ENCODE measurements around the gene SYS1.

The SYS1 gene

GRCh38 chr20:45362804-45363610 is at the start of gene SYS1:
SYS1 (plus strand) TSS chr20:45363156; CDS start chr20:45363532, 376 bp downstream.
- DNase-seq (ENCODE audit: low read depth): peak; percentile 98

DNA sequence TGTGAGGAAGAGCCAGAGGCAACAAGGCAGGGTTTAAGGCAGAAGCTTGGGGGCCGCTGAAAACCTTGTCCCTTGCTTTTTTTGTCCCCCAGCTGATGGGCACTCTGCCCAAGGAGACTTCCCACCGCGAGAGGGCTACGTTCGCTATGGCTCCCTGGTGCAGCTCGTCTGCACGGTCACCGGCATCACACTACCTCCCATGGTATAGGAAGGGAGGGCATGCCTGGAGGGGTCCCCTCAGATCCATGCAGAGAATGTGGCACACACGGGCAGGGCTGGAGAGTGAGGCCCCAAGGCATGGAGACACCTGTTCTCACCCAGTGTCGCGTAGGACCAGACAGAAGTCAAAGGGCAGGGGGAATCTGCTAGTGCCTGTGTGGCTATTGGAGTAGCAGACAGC is 49.0 kb upstream of the SYS1 start:
- no peak for DNase-seq (ENCODE audit: low read depth)

DNA sequence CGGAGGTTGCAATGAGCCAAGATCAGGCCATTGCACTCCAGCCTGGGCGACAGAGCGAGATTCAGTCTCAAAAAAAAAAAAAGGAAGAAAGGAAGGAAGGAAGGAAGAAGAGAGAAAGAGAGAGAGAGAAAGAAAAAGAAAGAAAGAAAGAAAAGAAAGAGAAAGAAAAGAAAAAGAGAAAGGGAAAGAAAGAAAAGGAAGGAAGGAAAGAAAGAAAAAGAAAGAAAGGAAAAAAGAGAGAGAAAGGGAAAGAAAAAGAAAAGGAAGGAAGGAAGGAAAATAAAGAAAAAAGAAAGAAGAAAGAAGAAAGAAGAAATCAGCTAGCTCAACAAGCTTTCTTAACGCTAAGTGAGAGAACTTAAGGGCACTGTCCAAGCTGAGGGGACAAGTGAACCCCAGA is 47.3 kb upstream of the SYS1 start:
- DNase-seq (ENCODE audit: low read depth): no peak

DNA sequence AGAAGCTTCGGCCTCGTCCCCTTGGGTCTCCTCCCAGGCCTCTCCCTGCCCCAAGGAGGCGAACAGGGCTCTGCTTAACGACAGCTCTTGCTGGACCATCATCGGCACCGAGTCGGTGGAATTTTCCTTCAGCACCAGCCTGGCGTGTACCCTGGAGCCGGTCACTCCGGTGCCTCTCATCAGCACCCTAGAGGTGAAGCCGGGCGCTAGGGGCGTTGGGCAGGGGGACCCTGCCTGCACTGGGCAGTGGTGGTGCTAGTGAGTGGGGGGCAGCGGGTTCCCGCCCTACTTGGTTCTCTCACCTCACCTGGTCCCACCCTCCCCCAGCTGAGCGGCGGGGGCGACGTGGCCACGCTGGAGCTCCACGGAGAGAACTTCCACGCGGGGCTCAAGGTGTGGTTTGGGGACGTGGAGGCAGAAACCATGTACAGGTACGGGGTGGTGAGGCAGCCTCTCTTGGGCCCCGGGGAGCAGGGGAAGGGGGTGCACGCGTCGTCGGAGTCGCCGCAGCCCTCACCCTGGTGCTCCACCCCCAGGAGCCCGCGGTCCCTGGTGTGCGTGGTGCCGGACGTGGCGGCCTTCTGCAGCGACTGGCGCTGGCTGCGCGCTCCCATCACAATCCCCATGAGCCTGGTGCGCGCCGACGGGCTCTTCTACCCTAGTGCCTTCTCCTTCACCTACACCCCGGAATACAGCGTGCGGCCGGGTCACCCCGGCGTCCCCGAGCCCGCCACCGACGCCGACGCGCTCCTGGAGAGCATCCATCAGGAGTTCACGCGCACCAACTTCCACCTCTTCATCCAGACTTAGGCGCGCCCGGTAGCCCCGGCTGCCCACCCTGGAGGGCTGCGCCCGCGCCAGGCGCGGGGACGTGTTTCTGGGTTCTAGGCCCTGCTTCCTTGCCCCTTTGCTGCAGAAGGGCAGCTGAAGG is 46.5 kb upstream of the SYS1 start:
- no peak for DNase-seq (ENCODE audit: low read depth)

DNA sequence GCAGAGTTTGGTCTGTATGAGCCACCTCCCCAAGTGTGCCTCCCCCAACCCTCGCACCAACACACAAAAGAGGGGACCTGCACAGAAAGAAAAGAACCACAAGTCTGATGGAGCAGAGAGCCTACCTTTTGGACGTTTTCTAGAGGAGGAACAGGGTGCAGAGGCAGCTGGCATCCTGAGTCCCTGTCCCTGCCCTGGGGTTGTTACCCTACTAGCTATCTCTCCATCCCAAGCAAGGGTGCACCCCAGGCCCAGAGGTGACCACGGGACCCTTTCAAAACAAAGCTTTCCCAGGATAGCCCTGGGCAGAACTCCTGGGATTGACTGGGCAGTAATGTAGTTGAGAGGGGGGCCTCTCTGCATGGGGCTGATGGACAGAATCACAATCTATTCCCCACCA is 45.1 kb upstream of the SYS1 start:
- DNase-seq (ENCODE audit: low read depth): no peak

GRCh38 chr20:45318386-45318939 is 44.5 kb upstream of the SYS1 start:
- DNase-seq (ENCODE audit: low read depth): no peak

DNA sequence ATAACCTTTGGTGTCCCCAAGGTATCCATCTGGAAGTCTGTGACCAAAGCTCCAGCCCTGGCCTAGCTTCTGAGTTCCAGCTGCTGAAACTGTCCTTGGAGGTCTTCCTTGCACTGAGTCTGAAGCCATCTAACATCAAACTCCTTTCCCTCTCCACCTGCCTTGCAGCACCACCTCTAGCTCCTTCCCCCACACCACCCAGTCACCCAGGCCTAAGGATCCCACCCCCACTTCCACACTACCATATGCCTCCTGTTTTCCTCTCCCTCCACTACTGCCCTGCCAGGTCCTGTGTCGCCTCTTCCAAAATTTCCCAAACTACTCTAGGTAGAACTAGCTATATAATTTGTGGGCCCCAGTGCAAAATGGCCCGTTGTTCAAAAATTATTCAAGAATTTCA is 44.0 kb upstream of the SYS1 start:
- DNase-seq (ENCODE audit: low read depth): no peak

DNA sequence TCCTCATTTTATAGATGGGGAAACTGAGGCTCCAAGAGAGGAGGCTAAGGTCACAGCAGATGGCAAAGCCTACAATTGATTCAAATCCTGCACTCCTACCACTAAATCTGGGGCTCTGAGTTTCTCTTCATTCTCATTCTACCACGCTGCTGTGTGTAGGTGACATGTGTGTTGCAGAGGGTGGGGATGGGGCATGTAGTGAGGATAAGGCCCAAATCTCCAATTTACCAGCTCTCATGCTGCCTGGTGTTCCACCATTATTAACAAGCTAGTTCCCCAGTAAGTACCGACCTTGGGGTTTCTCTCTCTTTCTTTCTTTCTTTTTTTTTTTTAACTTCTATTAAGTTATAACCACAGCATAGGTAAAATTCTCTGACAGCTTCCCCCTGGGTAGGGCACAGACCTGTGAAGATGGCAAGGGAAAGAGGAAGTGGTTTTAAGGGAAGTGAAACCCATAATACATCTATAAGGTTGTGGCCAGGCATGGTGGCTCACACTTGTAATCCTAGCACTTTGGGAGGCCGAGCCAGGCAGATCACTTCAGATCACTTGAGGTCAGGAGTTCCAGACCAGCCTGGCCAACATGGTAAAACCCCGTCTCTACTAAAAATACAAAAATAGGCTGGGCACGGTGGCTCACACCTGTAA is 41.9 kb upstream of the SYS1 start:
- no peak for DNase-seq (ENCODE audit: low read depth)

DNA sequence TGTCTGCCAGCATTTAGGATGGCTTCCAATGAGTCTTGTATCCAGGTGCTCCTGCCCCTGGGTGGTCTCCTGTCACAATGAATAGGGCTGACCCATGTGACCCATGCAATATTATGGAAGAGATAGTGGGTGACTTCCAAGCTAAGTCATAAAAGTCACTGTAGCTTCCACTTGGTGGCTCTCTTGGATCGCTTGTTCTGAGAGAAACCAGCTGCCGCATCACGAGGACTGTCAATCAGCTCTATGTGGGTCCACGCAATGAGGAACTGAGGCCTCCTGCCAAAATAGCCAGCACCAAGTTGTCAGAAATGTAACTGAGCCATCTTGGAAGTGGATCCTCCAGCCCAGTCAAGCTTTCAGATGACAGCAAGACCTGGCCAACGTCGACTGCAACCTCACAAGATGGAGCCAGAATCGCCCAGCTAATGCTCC is 40.0 kb upstream of the SYS1 start:
- DNase-seq (ENCODE audit: low read depth): peak; percentile 72

DNA sequence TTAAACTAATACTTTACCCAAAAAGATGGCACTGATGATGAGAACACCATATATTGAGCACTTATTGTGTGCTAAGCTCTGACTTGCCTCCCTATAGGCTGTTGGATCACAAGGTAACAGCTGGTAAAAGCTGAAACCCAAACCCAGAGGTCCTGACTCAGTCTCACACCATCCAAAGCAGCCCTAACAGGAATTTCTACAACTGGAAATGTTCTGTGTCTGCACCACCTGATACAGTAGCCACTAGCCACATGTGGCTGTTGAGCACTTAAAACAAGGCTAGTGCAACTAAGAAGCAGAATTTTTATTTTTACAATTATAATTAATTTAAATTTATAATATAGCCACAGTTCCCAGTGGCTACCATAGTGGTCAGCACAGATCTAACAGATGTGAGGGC is 39.2 kb upstream of the SYS1 start:
- DNase-seq (ENCODE audit: low read depth): peak; percentile 38

DNA sequence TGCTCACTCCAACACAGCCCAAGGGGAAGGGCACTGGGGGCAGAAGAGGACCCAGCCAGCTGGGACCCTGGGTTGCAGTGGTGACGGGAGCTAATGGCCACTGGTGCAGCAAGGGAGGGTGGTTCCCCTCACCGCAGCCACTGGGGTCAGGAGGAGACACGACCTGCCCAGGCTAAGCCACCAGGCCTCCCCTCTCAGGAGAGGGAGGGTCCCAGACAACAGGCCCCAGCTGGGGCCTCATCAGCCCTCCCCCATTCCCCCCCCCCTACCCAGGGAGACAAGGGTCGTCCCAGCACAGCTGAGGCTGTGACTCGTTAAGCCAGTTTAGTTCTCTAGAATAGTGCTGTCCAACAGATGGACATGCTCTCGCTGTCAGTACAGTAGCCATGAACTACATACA is 37.6 kb upstream of the SYS1 start:
- DNase-seq (ENCODE audit: low read depth): no peak

GRCh38 chr20:45328451-45328850 is 34.5 kb upstream of the SYS1 start:
- DNase-seq (ENCODE audit: low read depth): no peak

GRCh38 chr20:45329497-45330319 is 33.2 kb upstream of the SYS1 start:
- no peak for DNase-seq (ENCODE audit: low read depth)

DNA sequence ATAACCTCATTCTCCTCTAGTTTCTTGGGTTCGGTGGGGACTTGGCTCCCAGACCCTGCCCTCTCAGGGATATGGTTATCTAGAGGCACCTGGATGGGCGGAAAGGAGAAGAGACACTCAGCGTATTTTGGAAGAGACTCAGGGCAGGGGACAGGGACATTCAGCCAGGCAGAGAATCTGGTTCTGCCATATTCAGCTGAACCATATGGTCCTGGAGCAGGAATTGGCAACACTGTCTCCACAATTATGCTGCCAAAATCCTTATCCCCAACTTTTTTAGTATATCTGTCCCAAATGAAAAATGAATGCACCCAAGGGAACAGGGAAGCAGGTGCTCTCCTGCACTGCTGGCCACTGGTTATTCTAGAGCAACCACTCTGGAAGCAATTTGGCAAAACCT is 32.5 kb upstream of the SYS1 start:
- no peak for DNase-seq (ENCODE audit: low read depth)

DNA sequence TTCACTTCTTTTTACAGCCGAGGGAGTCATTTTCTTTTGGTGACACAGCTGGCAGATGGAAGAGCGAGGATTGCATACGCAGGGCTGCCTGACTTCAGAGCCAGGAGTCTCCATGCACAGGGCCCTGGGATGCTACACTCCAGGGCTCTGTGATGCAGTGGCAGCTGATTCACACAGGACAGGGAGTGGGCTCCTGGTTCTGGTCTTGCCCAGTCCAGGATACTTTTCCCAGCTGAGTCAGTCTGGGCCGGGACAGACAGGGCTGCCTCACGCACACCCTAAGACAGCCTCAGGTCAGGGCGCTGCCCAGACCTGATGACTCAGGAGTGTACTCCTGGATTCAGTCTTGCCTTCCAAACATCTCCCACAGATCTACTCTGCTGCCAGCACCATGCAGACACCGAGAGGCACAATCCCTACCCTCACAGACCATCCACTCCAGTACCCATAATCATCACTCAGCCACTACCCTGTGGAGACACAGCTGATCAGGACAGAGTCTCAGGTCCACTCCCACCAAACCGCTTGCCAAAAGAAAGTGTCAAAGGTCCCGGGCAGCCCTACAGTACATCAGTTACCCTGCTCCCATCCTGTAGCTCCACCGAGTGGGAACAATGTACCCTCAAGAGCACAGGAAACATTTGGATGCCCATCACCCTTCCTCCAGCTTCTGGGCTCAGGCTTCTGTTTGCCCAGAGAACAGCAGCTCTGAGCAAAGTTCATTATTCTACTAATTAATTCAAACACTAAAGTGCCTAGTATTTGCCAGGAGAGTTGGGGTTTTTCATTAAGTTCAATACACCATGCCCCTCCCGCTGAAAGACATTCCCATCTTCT is 26.2 kb upstream of the SYS1 start:
- DNase-seq (ENCODE audit: low read depth): peak; percentile 77

DNA sequence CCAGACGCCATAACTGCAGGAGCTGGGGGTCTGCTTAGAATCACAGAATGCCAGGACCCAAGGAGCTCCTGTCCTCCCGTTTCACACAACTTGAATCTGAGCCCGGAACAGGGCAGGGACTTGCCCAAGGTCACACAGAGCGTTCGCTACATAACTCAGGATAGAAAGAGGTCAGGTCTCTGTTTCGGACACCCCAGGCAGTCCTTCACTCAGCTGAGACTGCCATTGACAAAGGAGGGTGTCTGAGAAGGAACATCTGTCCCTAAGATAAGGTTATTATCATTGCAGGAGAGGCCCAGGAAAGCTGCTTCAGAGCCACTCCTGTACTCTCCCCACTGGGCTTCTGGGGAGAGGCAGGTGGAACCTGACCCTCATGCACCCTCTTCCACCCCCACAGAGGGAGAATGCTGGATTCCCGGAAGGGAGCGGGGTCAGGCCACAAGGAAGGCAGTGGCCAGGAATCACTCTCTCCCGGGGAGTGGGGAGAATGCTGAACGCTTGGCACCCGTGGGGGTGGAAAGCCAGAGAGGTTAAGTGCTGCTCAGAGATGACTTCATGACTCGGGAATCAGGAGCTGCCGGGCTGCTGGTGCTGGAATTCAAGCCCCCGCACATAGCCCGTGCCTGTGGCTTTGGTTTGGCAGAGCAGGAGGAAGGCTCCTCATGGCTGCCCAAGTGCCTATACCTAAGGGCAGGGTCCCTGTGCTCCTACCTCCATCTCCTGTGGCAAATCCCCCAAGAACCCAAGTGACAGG is 25.4 kb upstream of the SYS1 start:
- DNase-seq (ENCODE audit: low read depth): peak; percentile 88

GRCh38 chr20:45338121-45339030 is 24.6 kb upstream of the SYS1 start:
- peak; percentile 51 for DNase-seq (ENCODE audit: low read depth)

DNA sequence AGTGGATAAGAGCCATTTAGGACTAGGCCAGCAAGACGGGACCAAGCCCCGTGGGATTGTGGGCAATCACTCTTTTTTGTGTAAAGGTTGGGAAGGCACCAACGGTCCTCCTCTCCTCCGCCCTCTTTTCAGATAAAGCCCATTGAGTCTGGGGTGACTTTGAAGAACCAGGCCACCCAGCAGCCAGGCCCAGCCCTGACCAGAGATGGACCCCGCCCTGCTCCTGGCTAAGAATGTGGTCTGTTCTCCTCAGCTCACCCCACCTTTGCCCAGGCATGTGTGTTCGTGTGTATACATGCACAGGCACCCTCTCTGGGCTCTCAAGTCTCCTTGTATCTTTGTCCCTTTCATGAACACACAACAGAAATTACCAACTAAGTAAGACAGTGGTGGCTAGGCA is 23.9 kb upstream of the SYS1 start:
- DNase-seq (ENCODE audit: low read depth): no peak

DNA sequence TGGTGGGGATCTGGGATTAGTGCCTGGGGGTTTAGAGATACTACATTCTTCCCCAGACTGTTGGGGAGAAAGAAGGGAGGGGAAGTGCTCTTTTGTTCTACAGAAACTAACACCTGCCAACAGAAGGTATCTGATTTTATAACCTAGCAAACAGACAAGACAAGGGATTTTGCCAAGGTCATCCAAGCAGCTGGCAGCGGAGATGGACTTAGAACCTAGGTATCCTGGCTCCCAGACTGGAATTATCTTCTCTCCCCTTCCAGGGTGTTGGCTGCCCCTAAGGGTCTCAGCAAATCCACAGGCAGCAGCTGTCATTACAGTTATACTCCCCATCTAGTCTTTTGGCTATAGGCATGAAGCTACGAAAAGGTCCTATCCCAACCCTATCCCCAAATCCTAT is 23.2 kb upstream of the SYS1 start:
- DNase-seq (ENCODE audit: low read depth): no peak
